Stimulated activated CD8-positive, alpha-beta memory T cell treated with anti-CD3 and anti-CD28 coated beads, Interleukin-4, amount 100 ng/mL, for 4 hours (primary cell): ENCODE measurements around the gene UCP3.
A peak's percentile ranks its signal among the peaks of the same experiment; 100 is the strongest.
"Not testable (repeated sequence)": the region's sequence is repeated elsewhere in the genome, so short reads cannot be mapped to it uniquely, and the experiment has no call there.

Experiments
- DNase-seq, 2 donors: peaks; one replicate each; pipeline ENCODE4 v3.0.0-alpha.2; 2020; ENCODE audit warnings: low read depth in 2 of 2, low spot score in 1 of 2

Gene UCP3

DNA sequence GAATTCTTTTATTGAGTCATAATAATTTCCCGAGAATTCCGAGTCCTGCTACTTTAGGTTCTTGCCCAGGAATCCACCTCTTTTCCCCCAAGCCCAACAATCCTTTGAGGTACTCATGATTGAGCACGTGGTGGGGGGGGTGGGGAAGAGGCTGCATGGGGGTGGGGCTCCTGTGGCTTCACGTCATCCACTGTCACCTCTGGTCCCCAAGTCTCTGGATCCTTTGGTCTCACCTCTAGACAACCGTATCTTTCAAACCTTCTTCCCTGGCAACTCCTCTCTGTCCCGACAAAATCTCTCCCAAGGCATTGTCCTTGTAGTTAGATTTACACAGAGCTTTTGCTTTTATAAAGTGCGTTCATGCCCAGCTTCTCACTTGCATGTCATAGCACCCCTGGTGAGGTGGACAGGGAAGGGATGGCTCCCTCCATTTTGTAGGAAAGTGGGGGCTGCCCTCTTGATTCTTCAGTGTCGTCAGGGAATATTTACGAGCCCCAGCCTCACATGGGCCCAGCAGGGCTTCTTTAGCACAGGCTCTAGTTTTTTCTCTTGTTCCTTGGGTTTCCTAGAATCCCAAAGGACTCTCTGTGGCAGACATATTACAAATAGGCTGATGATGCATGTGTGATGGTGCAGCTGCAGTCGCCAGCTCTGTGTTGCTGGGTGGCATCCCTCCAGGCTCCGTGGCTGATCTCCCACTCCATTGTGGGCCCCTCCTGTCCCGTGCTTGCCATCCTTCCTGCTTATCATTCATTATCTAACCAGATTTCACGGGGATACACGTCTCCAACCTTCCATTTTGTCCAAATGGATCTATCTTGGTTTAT is 8.4 kb downstream of the UCP3 start:
- DNase-seq, result no peak

DNA sequence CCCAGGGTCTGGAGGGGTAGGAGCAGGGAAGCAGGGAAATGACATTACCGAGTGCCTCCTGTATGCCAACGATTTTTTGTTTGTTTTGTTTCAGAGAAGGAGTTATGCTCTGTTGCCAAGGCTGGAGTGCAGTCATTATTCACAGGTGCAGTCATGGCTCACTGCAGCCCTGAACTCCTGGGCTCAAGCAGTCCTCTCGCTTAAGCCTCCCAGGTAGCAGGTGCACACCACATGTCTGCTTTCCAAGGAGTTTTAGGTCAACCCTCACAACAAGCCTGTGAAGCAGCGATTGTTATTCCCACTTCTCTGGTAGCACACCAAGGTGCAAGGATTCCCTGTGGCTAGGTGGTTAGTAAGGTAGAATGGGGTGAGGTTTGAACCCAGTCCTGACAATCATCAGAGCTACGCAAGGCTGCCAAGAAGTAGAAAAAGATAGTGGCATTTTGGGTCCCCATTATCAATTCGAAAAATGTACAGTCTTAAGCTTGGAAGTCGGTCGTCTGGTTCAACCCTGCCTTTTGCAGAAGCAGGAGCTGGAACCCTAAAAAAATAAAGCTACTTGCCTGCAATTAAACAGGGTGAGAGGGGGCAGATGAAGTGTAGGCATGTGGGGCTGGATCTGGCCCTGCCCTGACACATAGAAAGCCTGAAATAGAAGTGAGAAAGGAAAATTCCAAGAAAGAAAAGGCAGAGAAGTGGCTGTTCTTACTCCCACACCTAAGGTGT is 9.1 kb downstream of the UCP3 start:
- DNase-seq, result no peak

DNA sequence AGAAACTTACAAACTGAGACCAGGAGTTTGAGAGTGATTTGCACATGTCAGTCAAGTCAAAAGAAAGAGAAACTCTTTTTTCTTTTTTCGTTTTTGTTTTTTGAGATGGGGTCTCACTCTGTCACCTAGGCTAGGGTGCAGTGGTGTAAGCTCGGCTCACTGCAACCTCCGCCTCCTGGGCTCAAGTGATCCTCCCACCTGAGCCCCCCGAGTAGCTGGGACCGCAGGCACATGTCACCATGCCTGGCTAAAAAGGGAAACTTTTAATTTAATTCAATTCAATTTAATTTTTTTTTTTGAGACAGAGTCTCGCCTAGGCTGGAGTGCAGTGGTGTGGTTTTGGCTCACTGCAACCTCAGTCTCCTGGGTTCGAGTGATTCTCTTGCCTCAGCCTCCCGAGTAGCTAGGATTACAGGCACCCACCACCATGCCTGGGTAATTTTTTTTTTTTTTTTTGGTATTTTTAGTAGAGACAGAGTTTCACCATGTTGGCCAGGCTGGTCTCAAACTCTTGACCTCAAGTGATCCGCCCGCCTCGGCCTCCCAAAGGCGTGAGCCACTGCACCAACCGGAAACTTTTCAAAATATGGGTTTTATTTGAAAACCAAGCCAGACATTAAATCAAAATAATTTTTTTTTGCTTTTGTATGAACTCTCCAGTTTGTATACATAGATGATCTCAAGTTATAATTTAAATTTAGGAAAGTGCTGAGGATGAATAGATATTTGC is 9.9 kb downstream of the UCP3 start:
- DNase-seq, result no peak

DNA sequence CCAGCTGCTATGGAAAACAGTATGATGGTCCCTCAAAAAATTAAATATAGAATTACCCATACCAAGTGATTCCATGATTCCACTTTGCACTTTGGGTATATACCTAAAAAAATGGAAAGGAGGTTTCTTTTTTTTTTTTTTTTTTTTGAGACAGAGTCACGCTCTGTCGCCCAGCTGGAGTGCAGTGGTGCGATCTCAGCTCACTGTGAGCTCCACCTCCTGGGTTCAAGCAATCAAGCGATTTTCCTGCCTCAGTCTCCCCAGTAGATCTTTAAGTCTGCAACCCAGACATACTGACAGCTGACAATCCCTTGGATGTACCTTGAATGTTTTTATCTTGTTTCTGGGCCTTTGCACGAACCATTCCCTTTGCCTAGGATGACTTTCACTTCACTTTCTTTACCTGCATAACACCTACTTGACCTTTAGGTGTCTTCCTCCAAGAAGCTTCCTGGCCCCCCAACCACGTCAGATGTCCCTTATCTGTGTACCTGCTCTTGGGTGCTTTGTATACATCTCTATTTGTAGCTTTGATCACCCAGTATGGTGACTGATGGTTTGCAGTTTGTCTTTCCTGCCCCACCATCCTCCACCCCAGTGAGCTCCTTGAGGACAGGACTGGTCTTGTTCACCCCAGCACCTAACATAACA is 11.6 kb downstream of the UCP3 start:
- DNase-seq, result no peak

DNA sequence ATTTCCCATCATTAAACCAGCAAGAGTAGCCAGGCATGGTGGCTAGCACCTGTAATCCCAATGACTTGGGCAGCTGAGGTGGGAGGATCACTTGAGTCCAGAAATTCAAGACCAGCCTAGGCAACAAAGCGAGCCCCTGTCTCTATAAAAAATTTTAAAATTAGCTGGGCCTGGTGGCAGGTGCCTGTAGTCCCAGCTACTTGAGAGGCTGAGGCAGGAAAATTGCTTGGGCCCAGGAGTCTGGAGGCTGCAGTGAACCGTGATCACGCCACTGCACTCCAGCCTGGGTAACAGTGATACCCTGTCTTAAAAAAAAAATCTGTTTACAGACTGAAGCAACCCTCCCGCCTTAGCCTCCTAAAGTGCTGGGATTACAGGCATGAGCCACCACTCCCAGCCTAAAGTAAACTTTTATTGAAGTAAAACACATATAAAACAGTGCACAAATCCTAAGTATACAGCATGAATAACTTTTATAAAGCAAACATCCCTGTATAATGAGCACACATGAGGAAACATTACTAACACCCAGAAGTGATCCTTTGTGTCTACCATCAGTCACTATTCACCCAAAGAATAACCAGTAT is 12.6 kb downstream of the UCP3 start:
- DNase-seq, result no peak

DNA sequence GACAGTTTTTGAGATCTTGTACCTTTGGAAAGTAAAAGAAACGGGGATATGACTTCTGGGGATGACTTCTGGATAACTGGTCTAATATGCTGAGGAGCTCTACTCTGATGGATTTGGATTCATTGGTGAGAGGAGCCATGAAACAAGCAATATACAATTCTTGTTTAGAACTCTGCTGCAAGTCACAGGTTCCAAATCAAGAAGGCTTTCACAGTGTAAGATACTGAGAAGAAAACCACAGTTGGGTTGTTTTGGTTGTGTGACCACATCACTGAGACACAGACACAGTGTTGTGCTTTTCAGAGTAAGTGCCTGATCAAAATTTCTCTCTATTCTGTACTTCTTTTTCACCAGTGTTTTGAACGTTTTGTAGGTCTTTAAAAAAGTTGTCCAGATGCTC is 13.2 kb downstream of the UCP3 start:
- no peak for DNase-seq

DNA sequence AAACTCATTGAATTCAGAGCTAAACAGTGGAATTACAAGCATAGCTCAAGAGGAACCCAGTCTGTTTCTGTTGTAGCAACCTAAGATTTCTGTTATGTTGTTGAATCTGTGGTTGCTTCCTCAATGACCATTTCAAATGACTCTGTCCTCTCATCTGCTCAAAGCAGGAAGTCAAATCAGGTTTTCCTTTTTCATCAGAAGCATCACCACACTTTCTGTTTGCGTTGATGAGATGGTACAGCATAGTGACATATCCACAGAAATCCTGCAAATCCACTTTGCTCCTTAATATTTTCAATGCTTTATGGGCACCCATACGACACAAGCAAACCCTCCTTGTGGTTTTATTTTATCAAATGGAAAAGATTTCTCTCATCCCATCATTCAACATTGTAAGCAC is 13.6 kb downstream of the UCP3 start:
- no peak for DNase-seq

DNA sequence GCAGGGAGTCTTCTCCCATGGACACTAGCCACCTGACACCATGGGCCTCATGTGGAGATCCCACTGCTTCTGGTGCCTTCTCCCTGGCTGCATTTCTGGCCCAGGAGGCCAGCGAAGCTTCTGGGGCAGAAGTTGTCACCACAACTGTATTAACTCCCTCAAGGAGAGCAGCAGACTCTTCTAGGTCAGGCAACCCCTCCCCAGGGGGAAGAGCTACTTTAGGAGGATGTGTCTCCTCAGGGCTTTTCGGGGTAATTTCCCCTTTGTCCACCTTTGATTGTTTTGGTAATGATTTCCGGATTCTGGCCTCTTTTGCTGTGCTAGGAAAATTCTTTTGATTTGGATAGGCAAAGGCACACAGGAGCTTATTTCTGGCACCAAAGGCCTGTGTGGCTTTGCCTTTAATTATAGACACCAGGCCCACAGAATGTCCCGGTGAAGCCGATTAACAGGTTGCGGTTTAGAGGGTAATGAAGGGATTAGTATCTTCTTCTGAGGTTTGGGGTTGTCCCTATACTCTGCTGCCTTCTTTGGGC is 17.3 kb downstream of the UCP3 start:
- DNase-seq, result no peak

DNA sequence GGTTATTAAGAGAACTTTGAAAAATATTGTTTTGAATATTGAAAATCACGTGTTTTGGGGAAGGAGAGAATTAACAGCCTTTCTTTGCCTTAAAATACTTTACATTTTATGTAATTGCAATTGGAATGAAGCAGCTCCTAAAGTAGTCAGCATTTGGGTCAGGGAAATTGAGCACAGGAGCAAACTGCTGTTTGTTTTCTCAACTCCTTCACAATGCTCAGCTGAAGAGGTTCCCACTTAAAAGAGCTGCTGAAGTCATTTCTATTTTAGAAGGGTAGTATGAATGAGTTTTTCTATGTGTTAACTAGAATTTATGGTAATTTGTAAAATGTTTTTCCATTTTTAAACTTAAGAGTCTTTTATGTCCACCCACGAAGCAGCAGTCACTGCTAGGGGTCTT is 18.2 kb downstream of the UCP3 start:
- DNase-seq, result no peak

DNA sequence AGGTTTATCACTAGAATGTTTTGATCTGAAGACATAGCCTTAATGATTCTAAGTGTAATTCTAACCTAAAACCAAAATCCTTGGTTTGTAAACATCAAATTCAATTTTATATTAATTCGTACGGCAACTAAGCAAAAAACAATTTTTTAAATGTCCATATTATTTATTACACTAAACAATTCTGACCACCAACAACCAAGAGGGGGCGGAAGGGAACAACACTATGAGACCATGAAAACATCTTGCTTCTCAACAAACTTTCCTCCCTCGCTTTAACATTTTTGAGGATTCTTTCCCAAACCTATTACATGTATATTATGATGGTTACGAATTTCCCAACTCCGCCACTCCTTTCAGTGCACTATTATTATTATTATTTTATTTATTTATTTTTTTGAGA is 19.7 kb downstream of the UCP3 start:
- no peak for DNase-seq

DNA sequence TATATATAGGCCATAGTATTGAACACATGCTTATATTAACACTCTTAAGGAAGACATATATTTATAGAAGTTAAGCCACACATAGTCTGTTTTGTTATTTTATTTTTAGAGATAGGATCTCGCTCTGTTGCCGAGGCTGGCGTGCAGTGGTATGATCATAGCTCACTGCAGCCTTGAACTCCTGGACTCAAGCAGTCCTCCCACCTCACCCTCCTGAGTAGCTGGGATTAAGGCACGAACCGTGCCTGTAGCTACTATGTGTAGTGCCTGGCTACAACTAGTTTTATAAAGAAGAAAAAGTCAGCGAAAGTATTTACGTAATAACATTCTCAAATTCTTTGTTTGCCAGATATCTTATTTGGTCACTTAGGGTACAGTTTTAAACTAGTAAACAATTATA is 20.7 kb downstream of the UCP3 start:
- no peak for DNase-seq

DNA sequence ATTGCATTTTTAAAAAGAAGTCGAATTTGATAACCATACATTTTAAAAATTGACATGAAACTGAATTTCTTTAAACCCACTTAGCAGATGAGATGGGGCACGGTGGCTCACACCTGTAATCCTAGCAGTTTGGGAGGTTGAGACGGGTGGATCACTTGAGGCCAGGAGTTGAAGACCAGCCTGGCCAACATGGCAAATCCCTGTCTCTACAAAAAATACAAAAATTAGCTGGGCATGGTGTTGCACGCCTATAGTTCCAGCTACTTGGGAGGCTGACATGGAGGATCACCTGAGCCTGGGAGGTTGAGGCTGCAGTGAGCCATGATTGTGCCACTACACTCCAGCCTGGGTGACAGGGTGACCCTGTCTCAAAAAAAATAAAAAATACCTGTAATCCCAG is 23.2 kb downstream of the UCP3 start:
- not testable (repeated sequence) for DNase-seq

DNA sequence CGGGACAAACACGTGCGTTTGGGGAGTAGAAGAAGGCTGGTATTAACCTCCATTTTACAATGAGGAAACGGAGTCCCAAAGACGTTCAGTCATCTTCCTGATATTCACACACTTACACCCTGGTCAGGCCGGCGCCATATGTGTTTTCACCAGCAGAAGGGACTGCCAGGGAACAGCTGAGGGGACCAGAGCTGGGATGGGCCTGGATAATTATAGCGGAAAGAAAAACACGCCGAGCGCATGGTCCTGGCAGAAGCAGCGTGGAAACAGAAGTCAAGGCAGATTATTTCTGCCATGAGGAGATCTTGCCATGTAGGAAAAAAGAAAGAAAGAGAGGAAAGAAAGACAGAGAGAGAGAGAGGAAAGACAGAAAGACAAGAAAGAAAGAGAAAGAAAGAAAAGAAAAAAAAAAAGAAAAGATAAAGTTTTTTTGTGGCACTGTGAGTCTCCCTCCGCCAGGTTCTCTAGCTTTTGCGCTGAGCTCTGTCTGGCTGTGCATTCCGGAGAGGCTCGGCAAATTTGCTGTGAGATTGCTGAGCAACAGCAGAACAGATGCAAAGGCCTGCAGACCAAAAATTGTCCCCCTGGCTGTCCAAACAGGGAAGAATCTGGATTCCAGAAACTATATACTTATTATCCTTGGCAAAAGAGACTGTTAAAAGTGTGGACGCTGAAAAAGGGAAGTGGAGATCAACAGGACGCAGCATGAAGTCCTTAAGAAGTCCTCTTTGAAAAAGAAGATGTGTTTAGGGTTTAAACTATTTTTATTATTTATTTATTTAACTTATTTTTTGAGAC is 24.9 kb downstream of the UCP3 start:
- DNase-seq, result no peak

DNA sequence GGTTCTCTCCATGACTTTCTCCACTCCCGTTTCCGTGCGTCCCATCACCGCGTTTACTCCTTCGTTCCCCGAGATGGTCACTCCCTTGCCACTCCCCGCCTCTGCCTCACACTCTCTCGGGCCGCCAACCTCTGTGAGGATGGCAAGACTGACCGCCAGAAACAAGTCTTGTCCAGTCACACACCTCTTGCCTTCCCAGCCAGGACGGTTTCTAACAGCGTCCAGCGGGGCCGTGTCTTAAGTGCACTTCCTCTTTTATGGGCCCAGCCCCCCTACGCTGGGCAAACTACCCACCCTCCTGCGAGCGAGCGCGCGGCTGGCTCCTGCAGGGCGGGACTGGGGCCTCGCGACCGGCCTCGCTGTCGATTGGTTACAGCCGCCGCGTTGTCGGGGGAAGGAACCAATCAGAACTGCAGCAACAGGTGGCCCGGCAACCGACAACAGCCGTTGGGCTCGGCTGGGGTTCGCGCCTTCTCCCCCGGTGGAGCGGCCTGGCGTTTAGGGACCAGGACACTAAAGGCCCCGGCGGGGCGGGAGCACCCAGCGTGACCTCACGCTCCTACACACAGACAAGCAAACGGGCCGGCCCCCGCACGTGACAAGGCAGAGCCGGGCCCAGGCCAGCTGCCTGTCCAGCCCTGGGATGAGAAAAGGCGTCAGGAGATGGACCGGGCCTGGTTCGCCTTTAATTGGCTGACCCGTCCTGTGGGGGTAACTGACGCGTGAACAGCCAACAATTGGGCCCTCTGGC is 25.7 kb downstream of the UCP3 start:
- peak; percentile 75 to 84 for DNase-seq

DNA sequence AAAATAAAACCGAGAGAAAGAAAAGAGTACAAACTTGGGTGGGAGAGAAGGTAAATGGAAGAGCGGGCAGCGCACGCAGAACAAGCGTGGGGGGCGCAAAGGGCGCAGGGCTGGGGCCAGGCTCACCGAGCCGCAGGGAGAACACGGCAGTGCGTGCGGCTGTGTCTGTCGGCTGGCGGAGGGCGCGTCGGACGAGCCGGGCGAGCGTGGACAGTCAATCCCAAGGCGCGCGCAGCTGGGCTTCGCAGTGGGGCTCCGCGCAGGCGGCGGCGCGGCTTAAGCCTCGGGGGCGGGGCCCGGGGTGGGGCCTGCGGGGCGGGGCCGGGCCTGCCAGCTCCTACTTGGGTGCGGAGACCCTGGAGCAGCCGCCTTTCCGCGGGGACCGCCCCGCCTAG is 26.3 kb downstream of the UCP3 start, which contains the start of gene UCP2:
Gene UCP2 (minus strand): TSS at position 249 of the 395 bp plus-strand sequence. CDS start 4,465 bp downstream, outside the sequence.
- DNase-seq, result peak; percentile 59 to 66

DNA sequence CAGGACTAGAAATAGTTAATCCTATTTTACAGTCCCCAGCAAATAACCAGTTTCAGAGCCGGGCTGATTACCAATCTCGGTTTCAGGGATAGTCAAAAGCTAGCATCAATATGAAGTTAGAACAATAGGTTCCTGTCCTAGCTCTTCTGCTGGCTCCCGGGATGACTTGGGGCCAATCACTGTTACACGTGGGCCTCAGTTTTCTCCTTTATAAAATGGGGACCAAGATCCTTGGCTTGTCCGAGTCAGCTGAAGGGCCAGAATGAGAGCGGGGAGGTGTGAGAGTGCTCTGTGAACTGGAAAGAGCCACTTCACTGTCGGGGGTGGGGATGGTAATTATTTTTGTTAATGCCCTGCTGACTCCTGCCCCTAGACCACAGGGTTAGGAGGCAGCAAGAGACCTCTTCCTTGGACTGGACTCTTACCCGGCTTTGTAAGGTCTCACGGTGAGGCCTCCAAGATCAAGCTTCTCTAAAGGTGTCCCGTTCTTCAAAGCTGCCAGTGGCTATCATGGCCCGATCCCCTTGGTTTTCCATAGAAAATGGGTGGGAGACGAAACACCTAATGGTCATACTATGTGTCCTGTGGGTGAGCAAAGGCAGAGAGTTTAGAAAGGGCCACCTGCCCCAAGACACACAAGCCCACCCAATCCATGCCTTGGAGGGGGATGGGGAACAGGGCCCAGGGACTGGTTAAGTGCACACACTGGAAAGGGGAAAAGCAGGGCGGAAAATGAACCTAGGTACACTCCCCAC is 27.7 kb downstream of the UCP3 start:
- no peak for DNase-seq

DNA sequence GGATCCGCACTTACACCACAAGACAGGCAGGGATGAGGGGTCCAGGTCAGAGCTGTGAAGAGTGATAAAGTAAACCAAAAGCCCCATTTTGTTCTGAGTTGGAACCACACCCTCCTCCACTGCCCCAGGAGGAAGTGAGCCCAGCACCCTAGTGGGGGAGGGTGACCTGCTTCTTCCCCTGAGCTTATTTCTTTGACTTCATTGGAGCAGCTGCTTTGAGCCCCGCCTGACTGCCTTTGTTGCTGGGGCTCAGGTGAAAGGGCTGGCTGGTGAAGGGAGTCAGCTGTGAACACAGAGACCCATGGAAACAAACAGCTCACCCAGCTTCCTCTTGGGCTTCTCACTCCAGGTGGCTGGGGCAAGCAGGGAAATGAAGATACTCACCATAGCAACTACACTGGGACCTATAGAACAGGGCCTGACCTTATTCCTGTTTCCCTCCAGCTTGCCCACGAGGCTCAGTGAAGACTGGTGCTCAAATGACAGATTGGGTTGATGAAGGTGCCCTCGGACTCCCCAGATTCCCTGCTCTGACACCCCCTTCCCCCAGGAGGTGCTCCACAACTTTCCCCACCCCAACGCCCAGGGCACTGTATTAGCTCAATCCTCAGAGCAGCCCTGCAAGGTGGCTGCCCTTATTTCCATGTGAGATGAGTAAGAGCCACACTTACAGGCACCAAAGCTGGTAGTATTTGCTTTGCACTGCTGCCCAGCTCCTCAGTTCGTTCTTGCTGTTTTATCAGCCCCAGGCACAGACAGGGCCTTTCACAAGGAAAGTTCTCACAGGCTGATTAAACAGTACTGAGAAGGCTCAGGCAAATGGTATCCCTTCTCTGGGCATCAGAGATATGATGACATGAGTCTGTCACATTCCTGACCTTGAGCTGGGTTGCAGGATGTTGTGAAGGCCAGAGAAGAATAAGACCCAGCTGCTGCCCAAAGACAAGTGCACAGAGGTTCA is 28.6 kb downstream of the UCP3 start:
- DNase-seq, result peak; percentile 32 to 53
